ENCODE results near the gene APMAP.

Gene APMAP

GRCh38 chr20:24960302-24960801, 32.2 kb downstream of the APMAP start:
- H3K27me3 ChIP-seq (ENCODE audit: insufficient read depth, low read length), result no peaks in the 10 kb centered on the region
- no peak overlapping the region for H3K4me3 ChIP-seq (ENCODE audit: low read length)
- no peaks in the 10 kb centered on the region for H3K4me1 ChIP-seq (ENCODE audit: insufficient read depth, low read length)
- no peaks in the 10 kb centered on the region for H3K9me3 ChIP-seq (ENCODE audit: low read length)
- peaks cover 48% of the 10 kb centered on the region for H3K36me3 ChIP-seq (ENCODE audit: insufficient read depth, low read length)
- no peak overlapping the region for H2AFZ ChIP-seq (ENCODE audit: low read depth, low read length)

DNA sequence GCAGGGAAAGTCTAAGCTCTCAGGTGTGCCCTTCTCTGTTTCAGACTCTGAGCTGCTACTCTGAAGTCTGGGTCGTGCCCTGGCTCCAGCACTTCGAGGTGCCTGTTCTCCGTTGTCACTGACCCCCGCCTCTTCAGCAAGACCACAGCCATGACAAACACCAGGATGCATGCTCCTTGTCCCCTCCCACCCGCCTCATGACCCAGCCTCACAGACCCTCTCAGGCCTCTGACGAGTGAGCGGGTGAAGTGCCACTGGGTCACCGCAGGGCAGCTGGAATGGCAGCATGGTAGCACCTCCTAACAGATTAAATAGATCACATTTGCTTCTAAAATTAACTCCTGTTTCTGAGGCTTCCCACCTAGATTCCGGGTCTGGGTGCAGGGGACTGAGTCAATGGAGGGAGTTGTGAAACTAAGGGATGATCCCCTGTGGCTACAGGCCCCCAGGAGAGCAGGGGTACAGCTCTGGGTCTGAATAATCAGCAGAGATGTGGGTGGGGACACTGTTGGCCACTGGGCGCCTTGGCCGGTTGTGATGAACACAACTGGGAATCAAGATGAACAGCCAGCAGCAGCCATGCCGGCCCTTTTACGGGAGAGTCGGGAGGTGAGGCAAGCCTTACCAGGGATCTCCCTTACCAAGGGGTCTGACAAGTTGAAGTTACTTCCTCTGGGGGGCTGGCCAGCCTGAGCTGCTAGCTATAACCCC, 32.8 kb downstream of the APMAP start:
- H3K4me3 ChIP-seq (ENCODE audit: low read length), result no peak overlapping the region
- H2AFZ ChIP-seq (ENCODE audit: low read depth, low read length), result no peak overlapping the region
- H3K36me3 ChIP-seq (ENCODE audit: insufficient read depth, low read length), result peaks cover 44% of the 10 kb centered on the region
- H3K4me1 ChIP-seq (ENCODE audit: insufficient read depth, low read length), result no peaks in the 10 kb centered on the region
- H3K27me3 ChIP-seq (ENCODE audit: insufficient read depth, low read length), result no peaks in the 10 kb centered on the region
- no peaks in the 10 kb centered on the region for H3K9me3 ChIP-seq (ENCODE audit: low read length)

DNA sequence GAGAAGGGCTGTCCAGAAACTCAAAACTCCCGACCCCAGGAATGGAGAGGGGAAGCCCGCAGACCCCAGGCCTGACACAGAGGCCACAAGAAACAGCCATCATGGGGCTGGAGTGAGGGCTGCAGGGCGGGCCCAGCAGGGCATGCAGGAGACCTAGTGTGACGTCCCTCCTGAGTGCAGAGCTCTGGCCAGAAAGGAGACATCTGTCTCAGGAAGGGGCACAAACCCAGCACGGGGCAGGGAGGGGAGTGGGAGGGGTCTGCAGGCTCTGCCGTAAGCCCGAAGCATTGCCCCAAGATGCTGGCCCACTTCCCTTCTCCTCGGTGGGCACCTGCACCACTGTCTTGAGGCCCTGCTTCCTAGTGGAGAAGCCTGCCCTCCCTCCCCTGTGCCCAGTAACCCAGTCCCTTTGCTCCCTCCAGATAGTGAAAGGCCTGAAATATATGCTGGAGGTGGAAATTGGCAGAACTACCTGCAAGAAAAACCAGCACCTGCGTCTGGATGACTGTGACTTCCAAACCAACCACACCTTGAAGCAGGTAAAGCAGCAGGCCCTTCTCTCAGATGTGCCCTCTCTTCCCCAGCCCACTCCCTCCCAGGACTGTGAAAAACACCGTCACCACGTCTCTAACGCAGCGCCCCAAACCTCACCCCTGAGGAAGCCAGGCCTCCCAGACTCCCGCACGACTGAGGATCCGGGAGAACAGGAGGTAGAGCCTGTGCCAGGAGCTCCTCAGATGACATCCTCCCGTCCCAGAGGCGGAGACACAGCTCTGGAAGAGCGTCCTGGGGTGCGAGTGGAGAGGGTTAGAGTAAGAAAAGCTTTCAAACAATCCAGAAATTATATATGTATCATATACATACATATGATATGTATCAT, 33.8 kb downstream of the APMAP start:
- Histone ChIP-seq H3K27me3 (ENCODE audit: insufficient read depth, low read length) (no peaks in the 10 kb centered on the region), H3K4me3 (ENCODE audit: low read length) (no peak overlapping the region), H3K4me1 (ENCODE audit: insufficient read depth, low read length) (no peaks in the 10 kb centered on the region), H3K9me3 (ENCODE audit: low read length) (no peaks in the 10 kb centered on the region), H3K36me3 (ENCODE audit: insufficient read depth, low read length) (peaks cover 38% of the 10 kb centered on the region), H2AFZ (ENCODE audit: low read depth, low read length) (no peak overlapping the region)

- H3K36me3 ChIP-seq (ENCODE audit: insufficient read depth, low read length), result peaks cover 27% of the 10 kb centered on the region
- no peak overlapping the region for H2AFZ ChIP-seq (ENCODE audit: low read depth, low read length)
- no peaks in the 10 kb centered on the region for H3K9me3 ChIP-seq (ENCODE audit: low read length)
- H3K4me3 ChIP-seq (ENCODE audit: low read length), result no peak overlapping the region
- no peaks in the 10 kb centered on the region for H3K27me3 ChIP-seq (ENCODE audit: insufficient read depth, low read length)
- H3K4me1 ChIP-seq (ENCODE audit: insufficient read depth, low read length), result no peaks in the 10 kb centered on the region
Observed at GRCh38 chr20:24957326-24958016, 35.1 kb downstream of the APMAP start.

- Histone ChIP-seq H3K9me3 (ENCODE audit: low read length) (no peaks in the 10 kb centered on the region), H3K4me1 (ENCODE audit: insufficient read depth, low read length) (no peaks in the 10 kb centered on the region), H2AFZ (ENCODE audit: low read depth, low read length) (no peak overlapping the region), H3K27me3 (ENCODE audit: insufficient read depth, low read length) (no peaks in the 10 kb centered on the region), H3K4me3 (ENCODE audit: low read length) (no peak overlapping the region), H3K36me3 (ENCODE audit: insufficient read depth, low read length) (peaks cover 19% of the 10 kb centered on the region)
Observed at GRCh38 chr20:24956001-24956841, 36.3 kb downstream of the APMAP start.

GRCh38 chr20:24955045-24955444, 37.5 kb downstream of the APMAP start:
- Histone ChIP-seq H3K4me3 (ENCODE audit: low read length) (no peak overlapping the region), H2AFZ (ENCODE audit: low read depth, low read length) (no peak overlapping the region), H3K27me3 (ENCODE audit: insufficient read depth, low read length) (no peaks in the 10 kb centered on the region), H3K4me1 (ENCODE audit: insufficient read depth, low read length) (no peaks in the 10 kb centered on the region), H3K36me3 (ENCODE audit: insufficient read depth, low read length) (peaks cover 9% of the 10 kb centered on the region), H3K9me3 (ENCODE audit: low read length) (no peaks in the 10 kb centered on the region)

- Histone ChIP-seq H2AFZ (ENCODE audit: low read depth, low read length) (no peak overlapping the region), H3K27me3 (ENCODE audit: insufficient read depth, low read length) (no peaks in the 10 kb centered on the region), H3K4me1 (ENCODE audit: insufficient read depth, low read length) (no peaks in the 10 kb centered on the region), H3K4me3 (ENCODE audit: low read length) (no peak overlapping the region), H3K9me3 (ENCODE audit: low read length) (no peaks in the 10 kb centered on the region), H3K36me3 (ENCODE audit: insufficient read depth, low read length) (peaks cover 6% of the 10 kb centered on the region)
Observed at GRCh38 chr20:24954566-24954965, 38.0 kb downstream of the APMAP start.

DNA sequence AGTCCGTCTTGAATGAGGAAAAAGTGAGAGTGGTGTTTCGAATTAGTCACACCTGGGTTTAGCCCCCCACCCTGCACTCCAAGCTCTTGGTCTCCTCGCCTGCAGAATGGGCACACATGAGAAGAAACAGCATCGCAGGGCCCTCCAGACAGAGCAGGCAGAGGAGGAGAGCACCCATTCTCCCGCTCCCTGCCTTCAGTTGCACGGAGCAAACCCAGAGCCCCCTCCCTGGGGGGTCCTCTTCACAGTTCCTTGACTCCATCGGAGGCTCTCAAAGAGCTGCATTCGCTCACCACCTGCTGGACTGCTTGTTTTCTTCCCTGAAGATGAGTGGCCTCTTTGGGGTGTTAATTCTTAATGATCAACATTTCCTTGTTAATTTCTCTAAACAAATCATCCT, 38.4 kb downstream of the APMAP start:
- Histone ChIP-seq H3K4me3 (ENCODE audit: low read length) (no peak overlapping the region), H3K9me3 (ENCODE audit: low read length) (no peaks in the 10 kb centered on the region), H3K36me3 (ENCODE audit: insufficient read depth, low read length) (peaks cover 6% of the 10 kb centered on the region)

DNA sequence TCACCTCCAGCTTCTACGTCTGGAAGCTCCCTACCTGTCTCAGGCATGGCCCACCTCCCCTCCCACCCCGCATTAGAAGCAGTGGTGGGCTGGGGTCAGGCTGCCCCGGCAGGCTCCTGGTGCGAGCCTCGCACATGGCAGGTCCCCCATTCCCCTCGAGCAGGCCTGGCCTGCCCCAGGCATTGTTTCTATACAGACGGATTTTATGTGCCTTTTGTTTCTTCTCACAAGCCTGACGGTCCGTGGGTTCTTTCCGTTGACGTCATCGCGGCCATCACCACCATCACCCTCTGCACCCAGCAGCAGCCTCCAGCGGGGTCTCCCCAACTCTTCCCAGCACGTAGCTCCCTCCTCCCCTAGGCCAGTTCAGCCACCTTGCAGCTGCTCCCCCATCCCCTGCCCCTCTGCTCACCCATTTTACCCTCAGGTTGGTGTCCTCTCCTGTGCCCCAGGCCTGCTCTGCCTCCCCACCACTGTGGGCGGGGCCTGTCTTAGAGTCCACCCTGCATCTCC, 38.9 kb downstream of the APMAP start:
- Histone ChIP-seq H3K36me3 (ENCODE audit: insufficient read depth, low read length) (peaks cover 1% of the 10 kb centered on the region), H2AFZ (ENCODE audit: low read depth, low read length) (no peak overlapping the region), H3K4me3 (ENCODE audit: low read length) (no peak overlapping the region), H3K9me3 (ENCODE audit: low read length) (no peaks in the 10 kb centered on the region), H3K4me1 (ENCODE audit: insufficient read depth, low read length) (no peaks in the 10 kb centered on the region), H3K27me3 (ENCODE audit: insufficient read depth, low read length) (no peaks in the 10 kb centered on the region)

More for the DNA sequence above, 38.4 kb downstream of the APMAP start:
- H2AFZ ChIP-seq (ENCODE audit: low read depth, low read length), result no peak overlapping the region
- no peaks in the 10 kb centered on the region for H3K4me1 ChIP-seq (ENCODE audit: insufficient read depth, low read length)
- no peaks in the 10 kb centered on the region for H3K27me3 ChIP-seq (ENCODE audit: insufficient read depth, low read length)

GRCh38 chr20:24953209-24953575, 39.4 kb downstream of the APMAP start:
- no peak overlapping the region for H2AFZ ChIP-seq (ENCODE audit: low read depth, low read length)
- no peaks in the 10 kb centered on the region for H3K4me1 ChIP-seq (ENCODE audit: insufficient read depth, low read length)

GRCh38 chr20:24952376-24953208, 40.0 kb downstream of the APMAP start:
- Histone ChIP-seq H2AFZ (ENCODE audit: low read depth, low read length) (no peak overlapping the region), H3K4me1 (ENCODE audit: insufficient read depth, low read length) (no peaks in the 10 kb centered on the region), H3K4me3 (ENCODE audit: low read length) (no peak overlapping the region), H3K36me3 (ENCODE audit: insufficient read depth, low read length) (no peaks in the 10 kb centered on the region), H3K27me3 (ENCODE audit: insufficient read depth, low read length) (no peaks in the 10 kb centered on the region), H3K9me3 (ENCODE audit: low read length) (no peaks in the 10 kb centered on the region)

More at GRCh38 chr20:24953209-24953575, 39.4 kb downstream of the APMAP start:
- H3K9me3 ChIP-seq (ENCODE audit: low read length), result no peaks in the 10 kb centered on the region
- H3K27me3 ChIP-seq (ENCODE audit: insufficient read depth, low read length), result no peaks in the 10 kb centered on the region
- H3K4me3 ChIP-seq (ENCODE audit: low read length), result no peak overlapping the region
- no peaks in the 10 kb centered on the region for H3K36me3 ChIP-seq (ENCODE audit: insufficient read depth, low read length)

Data from neuron (in vitro differentiated cells).